Loucy (cell line): ENCODE data around the gene MIB1.

ENCODE experiments used
- H2AFZ ChIP-seq: fragments of 200-600 bp; sonication (generic); 2 replicates; pipeline ENCODE4 v1.6.0; 2016; ENCODE audit warnings: antibody characterized with exemption, mild to moderate bottlenecking, low read length, moderate library complexity
- H3F3A ChIP-seq: fragments of 200-600 bp; 2 replicates; pipeline ENCODE4 v1.6.0; 2016; ENCODE audit warnings: antibody characterized with exemption, low read depth, mild to moderate bottlenecking
- H3K27me3 ChIP-seq: fragments of 200-600 bp; sonication (generic); 2 replicates; pipeline ENCODE4 v1.6.1; 2014; ENCODE audit warnings: low read length, mild to moderate bottlenecking; ENCODE audit not compliant: insufficient read depth, poor library complexity, severe bottlenecking
- H3K36me3 ChIP-seq: fragments of 200-600 bp; sonication (generic); 2 replicates; pipeline ENCODE4 v1.6.1; 2016; ENCODE audit warnings: low read length; ENCODE audit not compliant: insufficient read depth
- H3K4me1 ChIP-seq: fragments of 200-600 bp; sonication (generic); 2 replicates; pipeline ENCODE4 v1.5.1; 2014; ENCODE audit warnings: low read length, mild to moderate bottlenecking; ENCODE audit not compliant: insufficient read depth, poor library complexity, severe bottlenecking
- H3K4me2 ChIP-seq: fragments of 200-600 bp; sonication (generic); 2 replicates; pipeline ENCODE4 v1.6.0; 2014; ENCODE audit warnings: antibody characterized with exemption, low read length, low read depth, mild to moderate bottlenecking; ENCODE audit not compliant: poor library complexity, severe bottlenecking
- H3K4me3 ChIP-seq: fragments of 200-600 bp; sonication (generic); 2 replicates; pipeline ENCODE4 v1.5.1; 2014; ENCODE audit warnings: low read length, mild to moderate bottlenecking, mixed read lengths; ENCODE audit not compliant: poor library complexity, severe bottlenecking
- H3K79me2 ChIP-seq: fragments of 200-600 bp; sonication (generic); 2 replicates; pipeline ENCODE4 v1.6.1; 2014; ENCODE audit warnings: low read length; ENCODE audit not compliant: insufficient read depth
- H3K9ac ChIP-seq: fragments of 200-600 bp; sonication (generic); 2 replicates; pipeline ENCODE4 v1.6.0; 2014; ENCODE audit warnings: mild to moderate bottlenecking, low read depth, low read length, moderate library complexity; ENCODE audit not compliant: poor library complexity, severe bottlenecking
- H3K9me2 ChIP-seq: fragments of 200-600 bp; sonication (generic); replicated peaks from 2 replicates; pipeline ENCODE4 v1.6.1; 2016; ENCODE audit warnings: low read depth, low read length, mixed read lengths
- H3K9me3 ChIP-seq: fragments of 200-600 bp; sonication (generic); 2 replicates; pipeline ENCODE4 v1.6.1; 2014; ENCODE audit warnings: mild to moderate bottlenecking, antibody characterized with exemption, low read length, low read depth; ENCODE audit not compliant: insufficient read depth
- H4K20me1 ChIP-seq: fragments of 200-600 bp; sonication (generic); 2 replicates; pipeline ENCODE4 v1.6.0; 2014; ENCODE audit warnings: antibody characterized with exemption, low read length, mild to moderate bottlenecking; ENCODE audit not compliant: insufficient read depth, poor library complexity, severe bottlenecking
- EZH2phosphoT487 ChIP-seq: fragments of 200-600 bp; IDR thresholded peaks from 2 replicates; pipeline ENCODE4 v1.6.1; 2018; ENCODE audit warnings: antibody characterized with exemption, mild to moderate bottlenecking, moderate library complexity, borderline replicate concordance
- TF ChIP-seq, protein P1 (sequence below): fragments of 200-600 bp; sonication (generic); conservative IDR thresholded peaks from 2 replicates; pipeline ENCODE4 v1.5.1; 2014; ENCODE audit warnings: mild to moderate bottlenecking, antibody characterized with exemption, low read length

Gene MIB1

DNA sequence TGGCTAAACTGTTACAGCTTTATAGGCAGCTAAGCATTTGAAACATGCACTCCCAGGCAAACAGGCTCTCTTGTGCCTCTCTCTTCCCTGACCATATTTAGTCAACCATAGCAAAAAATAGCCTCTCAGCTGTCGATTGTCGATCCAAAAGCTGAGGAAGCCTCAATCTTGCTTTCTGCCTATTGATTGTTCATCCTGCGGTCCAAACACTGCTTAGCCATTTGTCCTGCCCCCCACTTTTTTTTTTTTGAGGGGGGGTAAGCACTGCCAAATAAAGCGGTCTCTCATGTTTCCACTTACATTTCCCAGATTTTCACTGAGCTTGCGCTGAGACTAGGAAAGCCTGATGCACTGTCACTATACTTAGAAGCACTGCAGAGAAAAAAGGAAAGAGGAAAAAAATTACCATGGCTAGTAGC is 90.8 kb downstream of the MIB1 start:
- no peak overlapping the region for H3K9ac ChIP-seq
- H3K4me1 ChIP-seq = no peaks in the 10 kb centered on the region
- H3K9me3 ChIP-seq = no peaks in the 10 kb centered on the region
- peaks cover 10% of the 10 kb centered on the region; the same call in 1 of the 2 replicates for H3K36me3 ChIP-seq
- no peak overlapping the region for H2AFZ ChIP-seq
- H3F3A ChIP-seq = no peaks in the 10 kb centered on the region
- H3K4me3 ChIP-seq = no peak overlapping the region
- no peaks in the 10 kb centered on the region for H3K79me2 ChIP-seq
- H4K20me1 ChIP-seq = no peaks in the 10 kb centered on the region
- H3K9me2 ChIP-seq = no peaks in the 10 kb centered on the region
- H3K27me3 ChIP-seq = no peaks in the 10 kb centered on the region
- TF ChIP-seq EZH2phosphoT487 = no peak
- TF ChIP-seq, protein P1, sequence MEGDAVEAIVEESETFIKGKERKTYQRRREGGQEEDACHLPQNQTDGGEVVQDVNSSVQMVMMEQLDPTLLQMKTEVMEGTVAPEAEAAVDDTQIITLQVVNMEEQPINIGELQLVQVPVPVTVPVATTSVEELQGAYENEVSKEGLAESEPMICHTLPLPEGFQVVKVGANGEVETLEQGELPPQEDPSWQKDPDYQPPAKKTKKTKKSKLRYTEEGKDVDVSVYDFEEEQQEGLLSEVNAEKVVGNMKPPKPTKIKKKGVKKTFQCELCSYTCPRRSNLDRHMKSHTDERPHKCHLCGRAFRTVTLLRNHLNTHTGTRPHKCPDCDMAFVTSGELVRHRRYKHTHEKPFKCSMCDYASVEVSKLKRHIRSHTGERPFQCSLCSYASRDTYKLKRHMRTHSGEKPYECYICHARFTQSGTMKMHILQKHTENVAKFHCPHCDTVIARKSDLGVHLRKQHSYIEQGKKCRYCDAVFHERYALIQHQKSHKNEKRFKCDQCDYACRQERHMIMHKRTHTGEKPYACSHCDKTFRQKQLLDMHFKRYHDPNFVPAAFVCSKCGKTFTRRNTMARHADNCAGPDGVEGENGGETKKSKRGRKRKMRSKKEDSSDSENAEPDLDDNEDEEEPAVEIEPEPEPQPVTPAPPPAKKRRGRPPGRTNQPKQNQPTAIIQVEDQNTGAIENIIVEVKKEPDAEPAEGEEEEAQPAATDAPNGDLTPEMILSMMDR = no peak
- no peak overlapping the region for H3K4me2 ChIP-seq

DNA sequence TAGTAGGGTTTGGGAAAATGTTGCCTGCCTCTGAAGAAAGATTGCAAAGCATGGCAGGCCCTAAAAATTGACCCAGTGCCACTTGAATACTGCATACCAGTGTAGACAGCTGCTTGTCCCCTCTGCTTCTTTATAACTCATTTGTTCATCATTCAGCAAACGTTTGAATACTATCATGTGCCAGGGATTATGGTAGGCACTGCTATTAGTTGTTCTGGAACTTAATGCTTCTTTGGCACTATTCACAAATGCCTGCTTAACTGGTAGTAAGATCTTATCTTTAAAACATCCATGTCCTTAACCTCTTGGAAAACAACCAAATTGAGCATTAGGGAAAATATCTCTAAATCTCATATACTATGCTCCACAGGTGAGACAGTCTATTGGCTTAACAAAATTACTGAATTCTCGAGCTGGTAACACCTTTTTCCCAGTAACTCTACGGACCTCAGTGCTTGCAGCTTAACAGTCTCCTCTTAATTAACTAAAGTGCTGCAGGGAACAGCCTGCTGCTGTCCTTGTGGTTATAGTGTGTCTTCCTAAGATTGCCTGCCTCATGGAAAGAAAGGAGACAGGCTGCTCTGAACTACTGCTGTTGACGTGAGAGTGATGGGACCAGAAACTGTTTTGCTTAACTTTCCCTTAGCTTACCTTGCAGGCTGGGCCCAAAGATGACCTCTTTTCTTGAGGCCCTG is 93.2 kb downstream of the MIB1 start:
- Histone ChIP-seq H3F3A (no peaks in the 10 kb centered on the region), H3K79me2 (no peaks in the 10 kb centered on the region), H3K9ac (no peak overlapping the region), H4K20me1 (no peaks in the 10 kb centered on the region), H3K9me3 (no peaks in the 10 kb centered on the region), H3K9me2 (no peaks in the 10 kb centered on the region), H3K4me3 (no peak overlapping the region), H3K36me3 (peaks cover 12% of the 10 kb centered on the region; the same call in 1 of the 2 replicates), H3K4me1 (no peaks in the 10 kb centered on the region), H3K27me3 (no peaks in the 10 kb centered on the region), H3K4me2 (no peak overlapping the region), H2AFZ (no peak overlapping the region)
- TF ChIP-seq, protein P1 = no peak
- TF ChIP-seq EZH2phosphoT487 = no peak

DNA sequence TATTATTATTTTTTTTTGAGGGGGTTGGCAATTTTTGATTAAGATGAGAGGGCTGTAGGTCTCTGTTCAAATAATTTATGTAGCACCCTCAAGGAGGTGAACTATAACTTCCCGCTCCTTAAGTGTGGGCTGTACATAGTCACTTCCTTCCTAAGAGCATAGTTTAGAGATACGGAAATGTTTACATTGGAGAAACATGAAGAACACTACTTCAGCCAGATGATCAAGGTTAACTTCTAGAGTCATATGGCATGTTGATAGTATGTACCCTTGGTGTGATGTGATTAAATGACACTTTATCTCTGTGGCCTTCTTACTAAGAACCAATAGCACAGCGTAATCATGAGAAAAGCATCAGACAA is 93.7 kb downstream of the MIB1 start:
- Histone ChIP-seq H3K27me3 (no peaks in the 10 kb centered on the region), H3K4me3 (no peak overlapping the region), H3K9me2 (no peaks in the 10 kb centered on the region), H3K4me2 (no peak overlapping the region), H3K9ac (no peak overlapping the region), H3K79me2 (no peaks in the 10 kb centered on the region), H3F3A (no peaks in the 10 kb centered on the region), H3K4me1 (no peaks in the 10 kb centered on the region), H4K20me1 (no peaks in the 10 kb centered on the region), H3K9me3 (no peaks in the 10 kb centered on the region), H2AFZ (no peak overlapping the region), H3K36me3 (peaks cover 16% of the 10 kb centered on the region; the same call in 1 of the 2 replicates)
- TF ChIP-seq, protein P1 = no peak
- TF ChIP-seq EZH2phosphoT487 = no peak
